PC-3 (cell line): Measurements from ENCODE around the gene NTMT2. TPM values are rescaled to one million over a fixed set of nuclear protein-coding genes. Genes with fewer than 3 reads are reported as not detected.

Source experiments
- ATAC-seq: fragments of 200-7000 bp; cut with Tn5 transposase; 2 replicates; pipeline ENCODE4 v1.9.1; 2020; ENCODE audit warnings: mild to moderate bottlenecking, moderate library complexity
- BruUV-seq: library from RNA; stranded (reverse); fragments of 400-500 nt; replicated peaks from 2 replicates; lab custom pipeline; 2021; lab: Mats Ljungman, UMichigan
- CTCF ChIA-PET: fragments of 300-600 bp; sonication (Branson Sonifier 250); formaldehyde crosslinking; loops from one replicate; lab custom pipeline; 2022; ENCODE audit warnings: antibody characterized with exemption; lab: Charles Lee
- POLR2A ChIA-PET: fragments of 300-600 bp; sonication (Branson Sonifier 250); formaldehyde crosslinking; loops from one replicate; lab custom pipeline; 2022; ENCODE audit warnings: antibody characterized with exemption; ENCODE audit not compliant: unreplicated experiment; lab: Charles Lee
- DNase-seq: peaks from one replicate; pipeline ENCODE4 v3.0.0-alpha.2; 2015
- H2AFZ ChIP-seq: fragments of 300-600 bp; sonication (generic); 2 replicates; pipeline ENCODE4 v1.6.0; 2016; ENCODE audit warnings: antibody characterized with exemption, low read length
- H3F3A ChIP-seq: fragments of 300-600 bp; sonication (generic); one replicate; pipeline ENCODE4 v1.6.0; 2017; ENCODE audit warnings: antibody characterized with exemption, low read length, control low read depth, mild to moderate bottlenecking; ENCODE audit not compliant: unreplicated experiment
- H3K27ac ChIP-seq: fragments of 300-600 bp; sonication (generic); 2 replicates; pipeline ENCODE4 v1.5.1; 2016; ENCODE audit warnings: mild to moderate bottlenecking, low read length
- H3K27me3 ChIP-seq: fragments of 300-600 bp; sonication (generic); 2 replicates; pipeline ENCODE4 v1.6.1; 2016; ENCODE audit warnings: low read length, mixed read lengths
- H3K36me3 ChIP-seq: fragments of 300-600 bp; sonication (generic); 2 replicates; pipeline ENCODE4 v1.6.1; 2016; ENCODE audit warnings: low read depth, mixed run types, low read length, mixed read lengths
- H3K4me1 ChIP-seq: fragments of 300-600 bp; sonication (generic); 2 replicates; pipeline ENCODE4 v1.5.1; 2016; ENCODE audit warnings: low read length; ENCODE audit not compliant: insufficient read depth
- H3K4me2 ChIP-seq: fragments of 300-600 bp; sonication (generic); 2 replicates; pipeline ENCODE4 v1.6.0; 2016; ENCODE audit warnings: low read length
- H3K4me3 ChIP-seq: fragments of 300-600 bp; sonication (generic); 2 replicates; pipeline ENCODE4 v1.5.1; 2016; ENCODE audit warnings: mild to moderate bottlenecking, low read length, mixed read lengths
- H3K79me2 ChIP-seq: fragments of 300-600 bp; sonication (generic); 2 replicates; pipeline ENCODE4 v1.6.1; 2017; ENCODE audit warnings: low read length, mixed read lengths
- H3K9ac ChIP-seq: fragments of 300-600 bp; sonication (generic); 2 replicates; pipeline ENCODE4 v1.6.0; 2016; ENCODE audit warnings: mild to moderate bottlenecking, low read length
- H3K9me2 ChIP-seq: fragments of 300-600 bp; sonication (generic); replicated peaks from 2 replicates; pipeline ENCODE4 v1.6.1; 2016; ENCODE audit warnings: mixed run types, low read length, mixed read lengths
- H3K9me3 ChIP-seq: fragments of 300-600 bp; sonication (generic); 2 replicates; pipeline ENCODE4 v1.6.1; 2016; ENCODE audit warnings: low read length, mixed read lengths
- H4K20me1 ChIP-seq: fragments of 300-600 bp; sonication (generic); 2 replicates; pipeline ENCODE4 v1.6.1; 2016; ENCODE audit warnings: low read length, mixed read lengths
- CTCF ChIP-seq: fragments of 300-600 bp; sonication (generic); conservative IDR thresholded peaks from 2 replicates; pipeline ENCODE4 v1.5.1; 2017; ENCODE audit warnings: antibody characterized with exemption, low read depth, mild to moderate bottlenecking, low read length
- EZH2 ChIP-seq: fragments of 300-600 bp; sonication (generic); IDR thresholded peaks from one replicate; pipeline ENCODE4 v1.6.1; 2017; ENCODE audit warnings: antibody characterized with exemption, mild to moderate bottlenecking, low read length; ENCODE audit not compliant: unreplicated experiment
- EZH2phosphoT487 ChIP-seq: fragments of 300-600 bp; sonication (generic); IDR thresholded peaks from 2 replicates; pipeline ENCODE4 v1.6.1; 2018; ENCODE audit warnings: mild to moderate bottlenecking, antibody characterized with exemption, low read length, borderline replicate concordance
- intact Hi-C: fragments of 100-400 bp; cut with micrococcal nuclease; formaldehyde crosslinking; loops from 2 replicates; pipeline ENCODE4 v1.9.0; 2023
- total RNA-seq: library from RNA; depleted of rRNA; stranded (reverse); fragments of >200 nt; gene quantifications from 2 replicates; pipeline ENCODE4 v1.2.3, GENCODE V29; 2014

The NTMT2 gene
- total RNA-seq, 1 experiment from 2014 or later, result not detected

GRCh38 chr1:170145061-170145460, 698 bp upstream of the NTMT2 start:
- no peaks in the 10 kb centered on the region for H4K20me1 ChIP-seq
- no peaks in the 10 kb centered on the region for H3K27me3 ChIP-seq
- H2AFZ ChIP-seq, result no peak overlapping the region
- no peak overlapping the region for H3K4me2 ChIP-seq
- DNase-seq (no peak), ATAC-seq (no peak)
- no peaks in the 10 kb centered on the region for H3K79me2 ChIP-seq
- no peak overlapping the region for H3K4me3 ChIP-seq
- H3F3A ChIP-seq, result no peaks in the 10 kb centered on the region
- BruUV-seq, result no TSS peak
- no peaks in the 10 kb centered on the region for H3K36me3 ChIP-seq
- POLR2A ChIA-PET, result no interaction called here
- H3K9ac ChIP-seq, result no peak overlapping the region
- CTCF ChIA-PET, result no interaction called here
- no peaks in the 10 kb centered on the region for H3K4me1 ChIP-seq
- intact Hi-C loops, result no loop called here
- TF ChIP-seq EZH2 (no peak), CTCF (no peak), EZH2phosphoT487 (no peak)
- no peaks in the 10 kb centered on the region for H3K9me2 ChIP-seq
- H3K9me3 ChIP-seq, result no peaks in the 10 kb centered on the region
- H3K27ac ChIP-seq, result no peak overlapping the region

- no peaks in the 10 kb centered on the region for H3F3A ChIP-seq
- no peaks in the 10 kb centered on the region for H3K36me3 ChIP-seq
- H3K27me3 ChIP-seq, result no peaks in the 10 kb centered on the region
- ChIA-PET POLR2A (no interaction called here), CTCF (no interaction called here)
- DNase-seq (no peak), ATAC-seq (no peak)
- no peak overlapping the region for H2AFZ ChIP-seq
- no peak overlapping the region for H3K9ac ChIP-seq
- H4K20me1 ChIP-seq, result no peaks in the 10 kb centered on the region
- H3K4me1 ChIP-seq, result no peaks in the 10 kb centered on the region
- no peak overlapping the region for H3K27ac ChIP-seq
- H3K4me2 ChIP-seq, result no peak overlapping the region
- no peaks in the 10 kb centered on the region for H3K79me2 ChIP-seq
- intact Hi-C loops, result no loop called here
- BruUV-seq, result no TSS peak
- no peaks in the 10 kb centered on the region for H3K9me3 ChIP-seq
- H3K4me3 ChIP-seq, result no peak overlapping the region
- no peak for TF ChIP-seq CTCF
- no peak for TF ChIP-seq EZH2
- no peak for TF ChIP-seq EZH2phosphoT487
- H3K9me2 ChIP-seq, result no peaks in the 10 kb centered on the region
These were observed 1.0 kb downstream of the NTMT2 start for GRCh38 chr1:170146720-170147263.

GRCh38 chr1:170149241-170149640, 3.5 kb downstream of the NTMT2 start:
- ChIA-PET POLR2A (no interaction called here), CTCF (no interaction called here)
- no peak overlapping the region for H3K4me3 ChIP-seq
- H3K36me3 ChIP-seq, result no peaks in the 10 kb centered on the region
- no peak overlapping the region for H3K4me2 ChIP-seq
- H3K27me3 ChIP-seq, result no peaks in the 10 kb centered on the region
- DNase-seq (no peak), ATAC-seq (no peak)
- intact Hi-C loops, result no loop called here
- H3K9me2 ChIP-seq, result no peaks in the 10 kb centered on the region
- no peaks in the 10 kb centered on the region for H3K4me1 ChIP-seq
- no peak overlapping the region for H2AFZ ChIP-seq
- H3K79me2 ChIP-seq, result no peaks in the 10 kb centered on the region
- BruUV-seq, result no TSS peak
- no peaks in the 10 kb centered on the region for H3K9me3 ChIP-seq
- H3F3A ChIP-seq, result no peaks in the 10 kb centered on the region
- TF ChIP-seq CTCF (no peak), EZH2 (no peak), EZH2phosphoT487 (no peak)
- no peak overlapping the region for H3K27ac ChIP-seq
- no peak overlapping the region for H3K9ac ChIP-seq
- H4K20me1 ChIP-seq, result no peaks in the 10 kb centered on the region
